Measurements from ENCODE around the gene GABRG3. TPM values are rescaled to one million over a fixed set of nuclear protein-coding genes. Genes with fewer than 3 reads are reported as not detected.

Gene GABRG3
- total and polyA plus RNA-seq, 9 of the 15 experiments (the other 6 are each of a cell fraction or from before 2014, with no cell fraction given): 4.0 to 15.1 (median 11.2) TPM

DNA sequence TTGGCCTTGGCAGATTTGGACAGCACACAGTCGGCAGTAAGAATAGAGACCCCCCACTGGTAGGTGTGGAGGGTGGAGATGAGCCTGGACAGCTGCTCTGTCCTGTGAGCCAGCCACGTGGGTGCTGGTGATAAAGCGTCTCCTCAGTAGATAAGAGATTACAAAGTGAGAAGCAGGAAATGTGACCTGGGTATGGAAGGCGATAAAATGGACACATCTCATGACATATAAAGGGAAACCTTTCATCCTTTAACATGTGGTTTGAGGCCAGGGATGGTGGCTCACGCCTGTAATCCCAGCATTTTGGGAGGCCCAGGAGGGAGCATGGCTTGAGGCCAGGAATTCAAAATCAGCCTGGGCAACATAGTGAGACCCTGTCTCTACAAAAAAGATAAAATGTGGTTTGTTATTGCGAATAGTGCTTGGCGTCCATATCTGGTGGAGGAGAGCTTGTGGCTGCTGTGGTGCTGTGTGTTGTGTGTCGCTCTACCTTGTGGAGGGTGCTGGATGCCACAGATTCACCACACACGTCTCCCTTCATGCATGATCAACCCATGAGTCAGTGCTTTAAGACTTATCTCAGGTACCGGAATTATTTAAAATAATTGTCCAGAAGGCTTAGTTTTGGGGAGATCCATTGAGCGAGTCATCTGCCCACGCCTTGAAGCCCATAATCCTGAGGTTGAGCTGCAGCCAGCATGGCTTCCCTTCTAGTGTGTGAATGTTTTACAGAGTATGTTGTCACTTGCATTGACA lies 157.0 kb downstream of the GABRG3 start (continued):
- TF ChIP-seq, protein P1, sequence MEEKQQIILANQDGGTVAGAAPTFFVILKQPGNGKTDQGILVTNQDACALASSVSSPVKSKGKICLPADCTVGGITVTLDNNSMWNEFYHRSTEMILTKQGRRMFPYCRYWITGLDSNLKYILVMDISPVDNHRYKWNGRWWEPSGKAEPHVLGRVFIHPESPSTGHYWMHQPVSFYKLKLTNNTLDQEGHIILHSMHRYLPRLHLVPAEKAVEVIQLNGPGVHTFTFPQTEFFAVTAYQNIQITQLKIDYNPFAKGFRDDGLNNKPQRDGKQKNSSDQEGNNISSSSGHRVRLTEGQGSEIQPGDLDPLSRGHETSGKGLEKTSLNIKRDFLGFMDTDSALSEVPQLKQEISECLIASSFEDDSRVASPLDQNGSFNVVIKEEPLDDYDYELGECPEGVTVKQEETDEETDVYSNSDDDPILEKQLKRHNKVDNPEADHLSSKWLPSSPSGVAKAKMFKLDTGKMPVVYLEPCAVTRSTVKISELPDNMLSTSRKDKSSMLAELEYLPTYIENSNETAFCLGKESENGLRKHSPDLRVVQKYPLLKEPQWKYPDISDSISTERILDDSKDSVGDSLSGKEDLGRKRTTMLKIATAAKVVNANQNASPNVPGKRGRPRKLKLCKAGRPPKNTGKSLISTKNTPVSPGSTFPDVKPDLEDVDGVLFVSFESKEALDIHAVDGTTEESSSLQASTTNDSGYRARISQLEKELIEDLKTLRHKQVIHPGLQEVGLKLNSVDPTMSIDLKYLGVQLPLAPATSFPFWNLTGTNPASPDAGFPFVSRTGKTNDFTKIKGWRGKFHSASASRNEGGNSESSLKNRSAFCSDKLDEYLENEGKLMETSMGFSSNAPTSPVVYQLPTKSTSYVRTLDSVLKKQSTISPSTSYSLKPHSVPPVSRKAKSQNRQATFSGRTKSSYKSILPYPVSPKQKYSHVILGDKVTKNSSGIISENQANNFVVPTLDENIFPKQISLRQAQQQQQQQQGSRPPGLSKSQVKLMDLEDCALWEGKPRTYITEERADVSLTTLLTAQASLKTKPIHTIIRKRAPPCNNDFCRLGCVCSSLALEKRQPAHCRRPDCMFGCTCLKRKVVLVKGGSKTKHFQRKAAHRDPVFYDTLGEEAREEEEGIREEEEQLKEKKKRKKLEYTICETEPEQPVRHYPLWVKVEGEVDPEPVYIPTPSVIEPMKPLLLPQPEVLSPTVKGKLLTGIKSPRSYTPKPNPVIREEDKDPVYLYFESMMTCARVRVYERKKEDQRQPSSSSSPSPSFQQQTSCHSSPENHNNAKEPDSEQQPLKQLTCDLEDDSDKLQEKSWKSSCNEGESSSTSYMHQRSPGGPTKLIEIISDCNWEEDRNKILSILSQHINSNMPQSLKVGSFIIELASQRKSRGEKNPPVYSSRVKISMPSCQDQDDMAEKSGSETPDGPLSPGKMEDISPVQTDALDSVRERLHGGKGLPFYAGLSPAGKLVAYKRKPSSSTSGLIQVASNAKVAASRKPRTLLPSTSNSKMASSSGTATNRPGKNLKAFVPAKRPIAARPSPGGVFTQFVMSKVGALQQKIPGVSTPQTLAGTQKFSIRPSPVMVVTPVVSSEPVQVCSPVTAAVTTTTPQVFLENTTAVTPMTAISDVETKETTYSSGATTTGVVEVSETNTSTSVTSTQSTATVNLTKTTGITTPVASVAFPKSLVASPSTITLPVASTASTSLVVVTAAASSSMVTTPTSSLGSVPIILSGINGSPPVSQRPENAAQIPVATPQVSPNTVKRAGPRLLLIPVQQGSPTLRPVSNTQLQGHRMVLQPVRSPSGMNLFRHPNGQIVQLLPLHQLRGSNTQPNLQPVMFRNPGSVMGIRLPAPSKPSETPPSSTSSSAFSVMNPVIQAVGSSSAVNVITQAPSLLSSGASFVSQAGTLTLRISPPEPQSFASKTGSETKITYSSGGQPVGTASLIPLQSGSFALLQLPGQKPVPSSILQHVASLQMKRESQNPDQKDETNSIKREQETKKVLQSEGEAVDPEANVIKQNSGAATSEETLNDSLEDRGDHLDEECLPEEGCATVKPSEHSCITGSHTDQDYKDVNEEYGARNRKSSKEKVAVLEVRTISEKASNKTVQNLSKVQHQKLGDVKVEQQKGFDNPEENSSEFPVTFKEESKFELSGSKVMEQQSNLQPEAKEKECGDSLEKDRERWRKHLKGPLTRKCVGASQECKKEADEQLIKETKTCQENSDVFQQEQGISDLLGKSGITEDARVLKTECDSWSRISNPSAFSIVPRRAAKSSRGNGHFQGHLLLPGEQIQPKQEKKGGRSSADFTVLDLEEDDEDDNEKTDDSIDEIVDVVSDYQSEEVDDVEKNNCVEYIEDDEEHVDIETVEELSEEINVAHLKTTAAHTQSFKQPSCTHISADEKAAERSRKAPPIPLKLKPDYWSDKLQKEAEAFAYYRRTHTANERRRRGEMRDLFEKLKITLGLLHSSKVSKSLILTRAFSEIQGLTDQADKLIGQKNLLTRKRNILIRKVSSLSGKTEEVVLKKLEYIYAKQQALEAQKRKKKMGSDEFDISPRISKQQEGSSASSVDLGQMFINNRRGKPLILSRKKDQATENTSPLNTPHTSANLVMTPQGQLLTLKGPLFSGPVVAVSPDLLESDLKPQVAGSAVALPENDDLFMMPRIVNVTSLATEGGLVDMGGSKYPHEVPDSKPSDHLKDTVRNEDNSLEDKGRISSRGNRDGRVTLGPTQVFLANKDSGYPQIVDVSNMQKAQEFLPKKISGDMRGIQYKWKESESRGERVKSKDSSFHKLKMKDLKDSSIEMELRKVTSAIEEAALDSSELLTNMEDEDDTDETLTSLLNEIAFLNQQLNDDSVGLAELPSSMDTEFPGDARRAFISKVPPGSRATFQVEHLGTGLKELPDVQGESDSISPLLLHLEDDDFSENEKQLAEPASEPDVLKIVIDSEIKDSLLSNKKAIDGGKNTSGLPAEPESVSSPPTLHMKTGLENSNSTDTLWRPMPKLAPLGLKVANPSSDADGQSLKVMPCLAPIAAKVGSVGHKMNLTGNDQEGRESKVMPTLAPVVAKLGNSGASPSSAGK (IDR thresholded peaks at IDR 0.05): peak; percentile 83
- TF ChIP-seq PHF8 (IDR thresholded peaks at IDR 0.05; ENCODE audit: borderline replicate concordance, low read length) (no peak), GTF2F1 (IDR thresholded peaks at IDR 0.05; ENCODE audit: low read depth, low read length) (no peak), EHMT2 (IDR thresholded peaks at IDR 0.05) (0 out of 2 replicates have a peak, but pooled peaks have one; percentile 18)
- TF ChIP-seq, protein P2, sequence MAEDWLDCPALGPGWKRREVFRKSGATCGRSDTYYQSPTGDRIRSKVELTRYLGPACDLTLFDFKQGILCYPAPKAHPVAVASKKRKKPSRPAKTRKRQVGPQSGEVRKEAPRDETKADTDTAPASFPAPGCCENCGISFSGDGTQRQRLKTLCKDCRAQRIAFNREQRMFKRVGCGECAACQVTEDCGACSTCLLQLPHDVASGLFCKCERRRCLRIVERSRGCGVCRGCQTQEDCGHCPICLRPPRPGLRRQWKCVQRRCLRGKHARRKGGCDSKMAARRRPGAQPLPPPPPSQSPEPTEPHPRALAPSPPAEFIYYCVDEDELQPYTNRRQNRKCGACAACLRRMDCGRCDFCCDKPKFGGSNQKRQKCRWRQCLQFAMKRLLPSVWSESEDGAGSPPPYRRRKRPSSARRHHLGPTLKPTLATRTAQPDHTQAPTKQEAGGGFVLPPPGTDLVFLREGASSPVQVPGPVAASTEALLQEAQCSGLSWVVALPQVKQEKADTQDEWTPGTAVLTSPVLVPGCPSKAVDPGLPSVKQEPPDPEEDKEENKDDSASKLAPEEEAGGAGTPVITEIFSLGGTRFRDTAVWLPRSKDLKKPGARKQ (CRISPR knock-in tag; IDR thresholded peaks at IDR 0.05): no peak
- TF ChIP-seq, protein P3, sequence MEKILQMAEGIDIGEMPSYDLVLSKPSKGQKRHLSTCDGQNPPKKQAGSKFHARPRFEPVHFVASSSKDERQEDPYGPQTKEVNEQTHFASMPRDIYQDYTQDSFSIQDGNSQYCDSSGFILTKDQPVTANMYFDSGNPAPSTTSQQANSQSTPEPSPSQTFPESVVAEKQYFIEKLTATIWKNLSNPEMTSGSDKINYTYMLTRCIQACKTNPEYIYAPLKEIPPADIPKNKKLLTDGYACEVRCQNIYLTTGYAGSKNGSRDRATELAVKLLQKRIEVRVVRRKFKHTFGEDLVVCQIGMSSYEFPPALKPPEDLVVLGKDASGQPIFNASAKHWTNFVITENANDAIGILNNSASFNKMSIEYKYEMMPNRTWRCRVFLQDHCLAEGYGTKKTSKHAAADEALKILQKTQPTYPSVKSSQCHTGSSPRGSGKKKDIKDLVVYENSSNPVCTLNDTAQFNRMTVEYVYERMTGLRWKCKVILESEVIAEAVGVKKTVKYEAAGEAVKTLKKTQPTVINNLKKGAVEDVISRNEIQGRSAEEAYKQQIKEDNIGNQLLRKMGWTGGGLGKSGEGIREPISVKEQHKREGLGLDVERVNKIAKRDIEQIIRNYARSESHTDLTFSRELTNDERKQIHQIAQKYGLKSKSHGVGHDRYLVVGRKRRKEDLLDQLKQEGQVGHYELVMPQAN (IDR thresholded peaks at IDR 0.05; ENCODE audit: borderline replicate concordance): peak; percentile 50; the same call in 1 of the 2 replicates
- TF ChIP-seq, protein P4, sequence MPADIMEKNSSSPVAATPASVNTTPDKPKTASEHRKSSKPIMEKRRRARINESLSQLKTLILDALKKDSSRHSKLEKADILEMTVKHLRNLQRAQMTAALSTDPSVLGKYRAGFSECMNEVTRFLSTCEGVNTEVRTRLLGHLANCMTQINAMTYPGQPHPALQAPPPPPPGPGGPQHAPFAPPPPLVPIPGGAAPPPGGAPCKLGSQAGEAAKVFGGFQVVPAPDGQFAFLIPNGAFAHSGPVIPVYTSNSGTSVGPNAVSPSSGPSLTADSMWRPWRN (IDR thresholded peaks at IDR 0.05; ENCODE audit: low read depth): peak; percentile 92

All from K562 (cell line).